Hepatocyte (in vitro differentiated cells): ENCODE measurements around the gene PARN.

Experiments
- CTCF ChIP-seq: fragments of 200-600 bp; sonication (generic); IDR thresholded peaks from 2 replicates; pipeline ENCODE4 v1.5.1; 2016; ENCODE audit warnings: antibody characterized with exemption, mild to moderate bottlenecking; ENCODE audit not compliant: poor library complexity
- EZH2 ChIP-seq: fragments of 200-600 bp; sonication (generic); IDR thresholded peaks from 2 replicates; pipeline ENCODE4 v1.6.1; 2016; ENCODE audit warnings: antibody characterized with exemption, mild to moderate bottlenecking, borderline replicate concordance

GRCh38 chr16:14450846-14451245, 179.2 kb downstream of the PARN start:
- no peak for TF ChIP-seq CTCF
- TF ChIP-seq EZH2 = no peak
